ENCODE measurements around the gene PRLR.

DNA sequence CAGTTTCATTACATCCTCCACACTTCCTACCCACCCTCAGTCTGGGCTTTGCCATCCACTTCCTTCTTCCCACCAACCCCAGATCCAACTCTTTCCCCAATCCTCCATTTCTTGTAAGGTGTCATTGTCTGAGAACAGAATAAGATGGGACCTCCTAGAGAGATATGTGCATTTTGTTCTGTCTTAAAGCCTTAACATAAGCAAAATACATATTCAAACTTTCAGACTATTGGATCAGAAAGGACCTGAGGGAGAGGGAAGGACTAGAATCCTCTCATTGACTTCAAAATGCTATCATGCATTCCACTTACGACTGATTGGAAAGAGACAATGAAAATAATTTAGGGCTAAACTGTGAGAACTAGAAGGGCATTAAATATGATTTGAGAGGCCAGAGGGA is 225.5 kb downstream of the PRLR start:
- no peak for TF ChIP-seq POLR2A (IDR thresholded peaks at IDR 0.05)
- TF ChIP-seq CTCF (IDR thresholded peaks at IDR 0.05): no peak

Measured in heart left ventricle (tissue), 13 donors.